ENCODE results near the gene SMDT1.

Gene SMDT1

DNA sequence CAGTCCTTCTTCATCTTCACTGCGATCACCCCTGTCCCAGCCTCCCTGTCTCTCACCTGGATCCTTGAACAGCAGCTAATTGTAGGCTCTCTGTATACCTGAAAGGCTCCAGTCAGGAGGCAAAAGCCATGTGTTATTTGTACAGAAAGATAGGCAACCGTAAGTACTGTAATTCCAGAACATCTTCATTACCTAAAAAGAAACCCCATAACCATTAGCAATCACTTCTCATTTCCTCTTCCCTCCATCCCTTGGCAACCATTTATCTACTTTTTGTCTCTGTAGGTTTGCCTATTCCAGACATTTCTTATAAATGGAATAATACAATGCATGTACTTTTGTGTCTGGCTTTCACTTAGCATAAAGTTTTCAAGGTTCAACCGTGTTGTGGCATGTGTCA is 26.7 kb upstream of the SMDT1 start:
- TF ChIP-seq, protein P1, sequence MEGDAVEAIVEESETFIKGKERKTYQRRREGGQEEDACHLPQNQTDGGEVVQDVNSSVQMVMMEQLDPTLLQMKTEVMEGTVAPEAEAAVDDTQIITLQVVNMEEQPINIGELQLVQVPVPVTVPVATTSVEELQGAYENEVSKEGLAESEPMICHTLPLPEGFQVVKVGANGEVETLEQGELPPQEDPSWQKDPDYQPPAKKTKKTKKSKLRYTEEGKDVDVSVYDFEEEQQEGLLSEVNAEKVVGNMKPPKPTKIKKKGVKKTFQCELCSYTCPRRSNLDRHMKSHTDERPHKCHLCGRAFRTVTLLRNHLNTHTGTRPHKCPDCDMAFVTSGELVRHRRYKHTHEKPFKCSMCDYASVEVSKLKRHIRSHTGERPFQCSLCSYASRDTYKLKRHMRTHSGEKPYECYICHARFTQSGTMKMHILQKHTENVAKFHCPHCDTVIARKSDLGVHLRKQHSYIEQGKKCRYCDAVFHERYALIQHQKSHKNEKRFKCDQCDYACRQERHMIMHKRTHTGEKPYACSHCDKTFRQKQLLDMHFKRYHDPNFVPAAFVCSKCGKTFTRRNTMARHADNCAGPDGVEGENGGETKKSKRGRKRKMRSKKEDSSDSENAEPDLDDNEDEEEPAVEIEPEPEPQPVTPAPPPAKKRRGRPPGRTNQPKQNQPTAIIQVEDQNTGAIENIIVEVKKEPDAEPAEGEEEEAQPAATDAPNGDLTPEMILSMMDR (IDR thresholded peaks at IDR 0.05; ENCODE audit: control insufficient read depth, insufficient read depth, low read depth, low read length, missing control alignments): no peak
- DNase-seq (ENCODE audit: low read depth): no peak
- H3K4me3 ChIP-seq (ENCODE audit: control insufficient read depth, low read depth, low read length): no peak overlapping the region

DNA sequence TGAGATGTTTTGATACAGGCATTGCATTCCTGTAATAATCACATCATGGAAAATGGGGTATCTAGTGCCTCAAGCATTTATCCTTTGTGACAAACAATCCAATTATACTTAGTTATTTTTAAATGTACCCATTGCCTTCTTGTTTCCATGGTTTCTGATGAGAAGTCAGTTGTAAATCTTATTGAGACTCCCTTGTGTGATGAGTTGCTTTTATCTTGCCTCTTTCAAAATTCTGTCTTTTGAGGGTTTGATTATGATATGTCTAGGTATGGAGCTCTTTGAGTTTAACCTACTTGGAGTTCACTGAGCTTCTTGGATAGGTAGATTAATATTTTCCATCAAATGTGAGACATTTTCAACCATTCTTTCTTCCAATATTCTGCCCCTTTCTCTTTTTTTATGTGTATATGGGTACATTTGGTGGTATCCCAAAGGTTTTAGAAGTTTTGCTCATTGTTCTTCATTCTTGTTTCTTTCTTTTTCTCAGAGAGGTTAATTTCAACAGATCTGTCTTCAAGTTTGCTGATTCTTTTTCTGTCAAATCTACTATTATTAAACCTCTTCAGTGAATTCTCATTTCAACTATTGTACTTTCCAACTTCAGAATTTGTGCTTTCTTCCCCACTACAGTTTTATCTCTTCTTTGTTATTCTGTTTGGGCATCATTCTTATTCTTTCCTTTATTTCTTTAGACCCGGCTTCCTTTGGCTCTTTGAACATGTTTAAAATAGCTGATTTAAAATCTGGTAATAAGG is 22.6 kb upstream of the SMDT1 start:
- DNase-seq (ENCODE audit: low read depth): no peak
- no peak overlapping the region for H3K4me3 ChIP-seq (ENCODE audit: control insufficient read depth, low read depth, low read length)

DNA sequence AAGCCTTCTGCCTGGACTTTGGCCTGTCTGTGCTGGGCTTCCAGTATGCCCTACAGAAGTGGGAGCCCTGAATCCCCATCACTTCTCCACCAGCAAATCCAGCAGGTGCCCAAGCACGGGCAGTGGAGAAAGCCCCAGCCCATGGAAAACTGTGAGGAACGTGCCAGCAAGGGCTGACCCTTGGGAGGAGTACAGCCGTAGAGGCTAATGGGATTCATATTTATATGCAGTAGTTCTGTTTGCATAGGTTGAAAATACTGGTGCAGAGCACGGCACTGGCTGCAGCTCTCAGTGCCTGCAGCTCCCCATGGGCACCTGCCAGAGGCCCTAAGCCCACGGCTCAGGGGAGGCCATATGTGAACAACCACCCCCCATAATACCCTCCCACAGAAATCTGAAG is 19.0 kb upstream of the SMDT1 start:
- no peak for DNase-seq (ENCODE audit: low read depth)
- TF ChIP-seq, protein P1 (IDR thresholded peaks at IDR 0.05; ENCODE audit: control insufficient read depth, insufficient read depth, low read depth, low read length, missing control alignments): no peak

More for the DNA sequence above, 22.6 kb upstream of the SMDT1 start:
- TF ChIP-seq, protein P1 (IDR thresholded peaks at IDR 0.05; ENCODE audit: control insufficient read depth, insufficient read depth, low read depth, low read length, missing control alignments): no peak

DNA sequence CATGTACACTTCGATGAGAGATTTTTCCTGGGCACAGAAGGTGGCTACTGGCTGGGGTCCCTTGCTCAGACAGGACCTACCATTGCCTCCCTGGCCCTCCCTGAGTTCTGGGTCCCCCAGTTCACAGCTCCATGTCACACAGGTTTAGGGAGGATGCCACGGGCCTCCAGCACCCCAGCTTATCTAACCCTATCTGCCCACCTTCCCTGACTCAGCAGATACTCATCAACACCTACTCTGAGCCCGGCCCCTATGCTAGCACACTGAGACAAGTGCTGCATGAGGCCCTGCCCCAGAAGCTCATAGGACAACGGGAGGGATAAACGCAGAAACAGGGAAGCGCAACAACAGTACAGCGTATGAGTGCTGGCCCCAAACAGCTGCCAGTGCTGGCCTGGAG is 18.5 kb upstream of the SMDT1 start:
- DNase-seq (ENCODE audit: low read depth): no peak
- no peak overlapping the region for H3K4me3 ChIP-seq (ENCODE audit: control insufficient read depth, low read depth, low read length)
- TF ChIP-seq, protein P1 (IDR thresholded peaks at IDR 0.05; ENCODE audit: control insufficient read depth, insufficient read depth, low read depth, low read length, missing control alignments): no peak

More for the DNA sequence above, 19.0 kb upstream of the SMDT1 start:
- H3K4me3 ChIP-seq (ENCODE audit: control insufficient read depth, low read depth, low read length): no peak overlapping the region

DNA sequence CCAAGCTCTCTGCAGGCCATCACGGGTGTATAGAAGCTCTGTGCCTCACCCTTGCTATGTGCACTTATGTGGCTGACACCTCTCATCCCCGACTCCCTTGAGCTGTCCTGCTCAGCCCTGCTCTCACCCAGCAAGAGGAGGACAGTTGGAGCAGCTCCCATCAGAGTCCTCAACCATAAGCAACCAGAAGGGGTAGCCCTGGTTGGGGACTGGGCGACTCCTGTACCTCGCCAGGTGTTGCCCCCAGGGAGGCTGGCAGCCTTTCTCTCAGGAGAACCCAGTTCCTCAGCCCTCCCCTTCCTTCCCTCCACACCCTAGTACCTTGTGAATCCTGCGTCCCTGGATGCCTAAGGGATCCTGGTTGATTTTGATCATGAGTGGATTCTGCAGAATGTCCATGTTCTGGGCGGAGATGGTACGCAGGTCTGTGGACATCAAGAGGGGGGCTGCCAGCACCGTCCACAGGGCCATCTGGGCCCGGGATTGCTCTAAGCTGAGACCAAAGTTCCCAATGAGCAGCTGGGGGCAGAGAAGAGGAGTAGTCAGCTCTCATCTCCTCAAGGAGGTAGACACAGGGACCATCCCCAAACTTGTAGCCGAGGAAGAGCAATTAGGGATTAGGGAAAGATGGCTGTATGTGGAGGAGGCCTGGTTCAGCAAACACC is 16.9 kb upstream of the SMDT1 start:
- TF ChIP-seq, protein P1 (IDR thresholded peaks at IDR 0.05; ENCODE audit: control insufficient read depth, insufficient read depth, low read depth, low read length, missing control alignments): no peak
- DNase-seq (ENCODE audit: low read depth): no peak
- H3K4me3 ChIP-seq (ENCODE audit: control insufficient read depth, low read depth, low read length): no peak overlapping the region

DNA sequence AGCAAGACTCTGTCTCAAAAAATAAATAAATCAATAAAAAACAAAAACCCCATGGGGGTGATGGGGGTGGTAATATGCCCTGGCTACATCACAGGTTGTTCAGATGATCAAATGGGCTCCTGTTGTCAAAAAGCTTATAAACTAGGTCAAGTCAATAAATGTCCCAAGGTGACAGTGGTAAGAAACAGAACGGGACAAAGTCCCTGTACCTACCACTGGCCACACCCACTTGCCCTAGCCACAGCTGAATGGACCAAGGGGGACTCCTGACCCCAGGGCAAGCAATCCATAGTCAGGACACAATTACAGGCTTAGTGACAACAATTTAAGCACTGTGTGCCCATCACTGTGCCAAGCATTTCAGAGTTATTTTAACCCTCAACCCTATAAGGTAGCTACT is 14.9 kb upstream of the SMDT1 start:
- H3K4me3 ChIP-seq (ENCODE audit: control insufficient read depth, low read depth, low read length): no peak overlapping the region

More for the DNA sequence above, 14.9 kb upstream of the SMDT1 start:
- no peak for DNase-seq (ENCODE audit: low read depth)
- TF ChIP-seq, protein P1 (IDR thresholded peaks at IDR 0.05; ENCODE audit: control insufficient read depth, insufficient read depth, low read depth, low read length, missing control alignments): no peak

All from AG09309 (cell line).